HCT116 (cell line): ENCODE data around the gene THNSL1. TPM values are rescaled to one million over a fixed set of nuclear protein-coding genes. Genes with fewer than 3 reads are reported as not detected.

Experiments
- ATAC-seq: fragments of 200-7000 bp; cut with Tn5 transposase; 2 replicates; pipeline ENCODE4 v1.9.1; 2020; ENCODE audit warnings: mild to moderate bottlenecking, moderate library complexity
- BruUV-seq: library from RNA; stranded (reverse); fragments of 400-500 nt; replicated peaks from 2 replicates; lab custom pipeline; 2021; lab: Mats Ljungman, UMichigan
- CTCF ChIA-PET: fragments of 300-600 bp; sonication (Branson Sonifier 250); formaldehyde crosslinking; loops from one replicate; lab custom pipeline; 2021; ENCODE audit warnings: antibody characterized with exemption; lab: Charles Lee
- POLR2A ChIA-PET: fragments of 300-600, 350-600 bp; sonication (Branson Sonifier 250); formaldehyde crosslinking; loops from one replicate; lab custom pipeline; 2021; ENCODE audit warnings: antibody characterized with exemption; lab: Charles Lee
- RAD21 ChIA-PET, 2 experiments: fragments of 300-600 bp; sonication (Branson Sonifier 250); formaldehyde crosslinking; loops; one replicate each; lab custom pipeline; 2023; ENCODE audit warnings: low total read pairs in 2 of 2; ENCODE audit not compliant: uncharacterized antibody in 2 of 2, unreplicated experiment in 2 of 2, low non-redundant PET in 1 of 2; lab: Charles Lee
- DNase-seq: peaks from one replicate; pipeline ENCODE4 v3.0.0-alpha.2; 2010; ENCODE audit warnings: low read depth, low spot score
- H2AFZ ChIP-seq: fragments of 200-600 bp; shearing (Covaris generic), sonication (generic); 2 replicates; pipeline ENCODE4 v1.6.1; 2017; ENCODE audit warnings: low read depth, mixed run types, mixed read lengths, antibody characterized with exemption, low read length; ENCODE audit not compliant: poor library complexity, severe bottlenecking
- H3K27ac ChIP-seq: 2 replicates; pipeline ENCODE4 v1.5.1; 2012; ENCODE audit warnings: low read depth, low read length
- H3K27me3 ChIP-seq: fragments of 200-600 bp; sonication (generic); 2 replicates; pipeline ENCODE4 v1.6.1; 2016; ENCODE audit warnings: mixed run types, low read length, mixed read lengths; ENCODE audit not compliant: insufficient read depth
- H3K36me3 ChIP-seq, 2 experiments: fragments of 200-500 bp in 1 of 2; fragments of 200-600 bp in 1 of 2; sonication (Bioruptor generic) in 1 of 2; sonication (generic) in 1 of 2; 2 replicates each; pipeline versions ENCODE4 v1.5.1 to v1.6.1; 2014 to 2016; ENCODE audit warnings: low read length in 2 of 2, inconsistent platforms in 1 of 2, mixed read lengths in 1 of 2, mixed run types in 1 of 2; ENCODE audit not compliant: insufficient read depth in 2 of 2, control insufficient read depth in 1 of 2
- H3K4me1 ChIP-seq, 2 experiments: fragments of 200-600 bp in 1 of 2; sonication (generic) in 1 of 2; 2 replicates each; pipeline versions ENCODE4 v1.5.1 to v1.6.1; 2012 to 2017; ENCODE audit warnings: low read length in 2 of 2, inconsistent platforms in 1 of 2, mild to moderate bottlenecking in 1 of 2, mixed read lengths in 1 of 2, mixed run types in 1 of 2, moderate library complexity in 1 of 2; ENCODE audit not compliant: insufficient read depth in 2 of 2, control insufficient read depth in 1 of 2
- H3K4me2 ChIP-seq: fragments of 200-600 bp; sonication (generic); 2 replicates; pipeline ENCODE4 v1.6.1; 2017; ENCODE audit warnings: mixed run types, low read length, mixed read lengths
- H3K4me3 ChIP-seq, 2 experiments: fragments of 200-600 bp in 1 of 2; sonication (generic) in 1 of 2; replicated peaks in 1 of 2; 2 replicates each; pipeline ENCODE4 v1.5.1; 2011 to 2016; ENCODE audit warnings: low read length in 2 of 2, control low read depth in 1 of 2, low read depth in 1 of 2, mild to moderate bottlenecking in 1 of 2, mixed read lengths in 1 of 2, mixed run types in 1 of 2
- H3K79me2 ChIP-seq: fragments of 200-600 bp; sonication (generic); 2 replicates; pipeline ENCODE4 v1.6.1; 2017; ENCODE audit warnings: mild to moderate bottlenecking, mixed run types, low read length, moderate library complexity, mixed read lengths; ENCODE audit not compliant: insufficient read depth
- H3K9ac ChIP-seq: fragments of 200-600 bp; sonication (generic); 2 replicates; pipeline ENCODE4 v1.6.1; 2016; ENCODE audit warnings: low read length, mixed read lengths
- H3K9me2 ChIP-seq: fragments of 200-600 bp; sonication (generic), shearing (Covaris generic); 2 replicates; pipeline ENCODE4 v1.6.1; 2017; ENCODE audit warnings: mixed run types, mild to moderate bottlenecking, moderate library complexity; ENCODE audit not compliant: insufficient read depth
- H3K9me3 ChIP-seq, 2 experiments: fragments of 200-500 bp in 1 of 2; fragments of 200-600 bp in 1 of 2; sonication (Bioruptor generic) in 1 of 2; sonication (generic) in 1 of 2; 2 replicates each; pipeline ENCODE4 v1.6.1; 2014 to 2017; ENCODE audit warnings: low read length in 2 of 2, mixed read lengths in 2 of 2, inconsistent platforms in 1 of 2, low read depth in 1 of 2, mild to moderate bottlenecking in 1 of 2, mixed run types in 1 of 2, moderate library complexity in 1 of 2; ENCODE audit not compliant: control insufficient read depth in 1 of 2, insufficient read depth in 1 of 2
- H4K20me1 ChIP-seq: fragments of 200-600 bp; sonication (generic), shearing (Covaris generic); 2 replicates; pipeline ENCODE4 v1.6.1; 2017; ENCODE audit warnings: mixed run types, mild to moderate bottlenecking, moderate library complexity; ENCODE audit not compliant: insufficient read depth
- CBX3 ChIP-seq: IDR thresholded peaks from 2 replicates; pipeline ENCODE4 v1.6.1; 2012; ENCODE audit warnings: low read depth
- EGR1 ChIP-seq: IDR thresholded peaks from 2 replicates; pipeline ENCODE4 v1.6.1; 2012; ENCODE audit warnings: low read depth
- ELF1 ChIP-seq: IDR thresholded peaks from 2 replicates; pipeline ENCODE4 v1.6.1; 2012; ENCODE audit warnings: low read depth, borderline replicate concordance
- EZH2 ChIP-seq: fragments of 200-600 bp; sonication (generic); IDR thresholded peaks from 2 replicates; pipeline ENCODE4 v1.6.1; 2017; ENCODE audit warnings: antibody characterized with exemption, mixed run types
- EZH2phosphoT487 ChIP-seq: fragments of 200-600 bp; IDR thresholded peaks from 2 replicates; pipeline ENCODE4 v1.6.1; 2018; ENCODE audit warnings: antibody characterized with exemption, borderline replicate concordance
- POLR2A ChIP-seq: IDR thresholded peaks from 2 replicates; pipeline ENCODE4 v1.7.0; 2011; ENCODE audit warnings: borderline replicate concordance; ENCODE audit not compliant: insufficient read depth, insufficient read length; ENCODE audit errors: extremely low read depth
- POLR2AphosphoS5 ChIP-seq: IDR thresholded peaks from 2 replicates; pipeline ENCODE4 v1.6.1; 2011; ENCODE audit warnings: mild to moderate bottlenecking, low read depth, low read length, moderate library complexity
- RAD21 ChIP-seq: IDR thresholded peaks from 2 replicates; pipeline ENCODE4 v1.6.1; 2012; ENCODE audit warnings: low read depth, mild to moderate bottlenecking
- REST ChIP-seq: IDR thresholded peaks from 2 replicates; pipeline ENCODE4 v1.6.1; 2012; ENCODE audit warnings: low read depth
- SIN3A ChIP-seq: IDR thresholded peaks from 2 replicates; pipeline ENCODE4 v1.6.1; 2012; ENCODE audit warnings: low read depth
- SP1 ChIP-seq: IDR thresholded peaks from 2 replicates; pipeline ENCODE4 v1.6.1; 2012; ENCODE audit warnings: low read depth
- ZNF274 ChIP-seq: fragments of 200-500 bp; sonication (Bioruptor generic); IDR thresholded peaks from 2 replicates; pipeline ENCODE4 v1.6.1; 2014; ENCODE audit warnings: mild to moderate bottlenecking, low read depth, low read length, inconsistent platforms
- intact Hi-C: fragments of 100-400 bp; cut with micrococcal nuclease; formaldehyde crosslinking; loops from 2 replicates; pipeline ENCODE4 v1.10.0; 2022
- total RNA-seq: library from RNA; stranded (reverse); gene quantifications from one replicate; pipeline ENCODE4 v1.2.1, GENCODE V29; 2021; ENCODE audit not compliant: unreplicated experiment
- TF ChIP-seq, protein P1 (sequence below): IDR thresholded peaks from 2 replicates; pipeline ENCODE4 v1.6.1; 2012

The THNSL1 gene
- total RNA-seq, 1 experiment from 2014 or later = 7.7 TPM

DNA sequence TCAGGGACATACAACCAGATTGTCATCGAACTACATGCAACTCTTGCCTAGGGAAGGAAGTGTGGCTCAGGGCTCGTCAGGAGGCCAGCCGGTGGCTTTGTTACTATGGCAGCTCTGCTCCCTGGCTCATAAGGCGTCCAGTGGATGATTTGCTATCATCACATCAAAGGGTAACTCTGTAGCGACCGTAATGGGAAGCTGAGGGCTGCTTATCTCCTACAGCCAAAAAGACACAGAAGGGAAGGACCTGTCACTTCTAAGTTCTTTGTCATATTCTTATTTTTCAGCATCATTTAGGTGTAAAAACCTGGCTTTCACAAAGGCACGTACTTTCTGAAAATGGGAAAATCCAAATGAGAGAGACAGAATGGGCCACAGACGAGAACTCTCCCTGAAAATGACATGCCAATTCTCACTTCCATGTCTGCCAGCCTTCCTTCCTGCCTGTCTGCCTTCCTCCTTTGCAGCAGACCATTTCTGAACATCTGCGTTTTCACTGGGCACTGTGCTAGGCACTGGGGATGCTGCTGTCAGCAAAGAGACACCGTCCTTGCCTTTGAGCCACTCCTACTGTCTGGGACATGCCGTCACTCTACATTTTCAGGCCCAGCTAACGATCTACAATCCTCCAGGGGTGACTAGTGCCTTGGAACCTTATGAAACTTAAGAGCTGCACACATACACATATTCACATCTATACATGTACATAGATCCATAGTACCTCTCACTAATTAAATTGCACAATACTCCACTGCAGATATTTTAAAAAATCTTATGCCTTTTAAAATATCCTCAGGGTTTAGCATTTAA is 27.4 kb upstream of the THNSL1 start:
- TF ChIP-seq SP1 = no peak
- TF ChIP-seq SIN3A = no peak
- TF ChIP-seq RAD21 = no peak
- TF ChIP-seq, protein P1, sequence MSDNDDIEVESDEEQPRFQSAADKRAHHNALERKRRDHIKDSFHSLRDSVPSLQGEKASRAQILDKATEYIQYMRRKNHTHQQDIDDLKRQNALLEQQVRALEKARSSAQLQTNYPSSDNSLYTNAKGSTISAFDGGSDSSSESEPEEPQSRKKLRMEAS = no peak
- TF ChIP-seq EGR1 = no peak
- no peak for TF ChIP-seq ELF1
- no peak for TF ChIP-seq ZNF274
- TF ChIP-seq EZH2phosphoT487 = no peak
- no peak for TF ChIP-seq CBX3
- no peak for TF ChIP-seq REST
- no peak for TF ChIP-seq EZH2
- no peak for TF ChIP-seq POLR2AphosphoS5
- TF ChIP-seq POLR2A = no peak
- TF ChIP-seq, all 23 proteins: peak for 0
- no peaks in the 10 kb centered on the region for H4K20me1 ChIP-seq
- H3K9me3 ChIP-seq = no peaks in the 10 kb centered on the region
- DNase-seq = no peak
- RAD21 ChIA-PET = no interaction called here
- no peak overlapping the region for H3K4me3 ChIP-seq
- no peak overlapping the region for H3K9ac ChIP-seq
- no peaks in the 10 kb centered on the region for H3K27me3 ChIP-seq
- no peaks in the 10 kb centered on the region for H3K9me2 ChIP-seq
- H3K4me1 ChIP-seq = no peaks in the 10 kb centered on the region
- H3K27ac ChIP-seq = no peak overlapping the region
- intact Hi-C loops = no loop called here
- no TSS peak for BruUV-seq
- H3K4me2 ChIP-seq = no peak overlapping the region
- CTCF ChIA-PET = interaction anchor here (1.2 to 2.1 kb wide), 3 partner anchors 261 to 372 kb away, joined by 5 to 11 read pairs (median 6); no protein-coding TSS in a partner anchor
- ATAC-seq = no peak
- POLR2A ChIA-PET = no interaction called here
- H2AFZ ChIP-seq = peak overlapping the region; percentile 46
- H3K36me3 ChIP-seq = no peaks in the 10 kb centered on the region
- no peaks in the 10 kb centered on the region for H3K79me2 ChIP-seq
